ENCODE results near the gene ALDOA. TPM values are rescaled to one million over a fixed set of nuclear protein-coding genes. Genes with fewer than 3 reads are reported as not detected.

ALDOA gene
- total and polyA plus RNA-seq, 9 of the 15 experiments (the other 6 are each of a cell fraction or from before 2014, with no cell fraction given): 311 to 2,224 (median 1,293) TPM

- H3K9ac ChIP-seq (ENCODE audit: insufficient read depth in 1 of 2, low read depth in 2 of 2, low read length in 2 of 2): no peak overlapping the region
- no peak for DNase-seq (ENCODE audit: extremely low read depth in 1 of 4, low spot score in 3 of 4)
- POLR2A ChIA-PET: interaction anchor here (1.4 to 1.7 kb wide), 2 partner anchors 11 to 20 kb away, joined by 6 to 9 read pairs; partner anchors contain the start of gene ALDOA
- H3K27me3 ChIP-seq (ENCODE audit: control insufficient read depth in 2 of 2, insufficient read depth in 2 of 2, low read length in 2 of 2): no peaks in the 10 kb centered on the region
- ATAC-seq: peak; percentile 5; the same call in 2 of the 3 replicates
- TF ChIP-seq POLR2AphosphoS5 (IDR thresholded peaks at IDR 0.05; ENCODE audit: control insufficient read depth, insufficient read depth, low read depth, low read length): no peak; the same call in 1 of the 2 replicates
- no peak for TF ChIP-seq ZC3H11A (IDR thresholded peaks at IDR 0.05; ENCODE audit: low read depth, low read length)
- TF ChIP-seq TEAD1 (CRISPR knock-in tag; IDR thresholded peaks at IDR 0.05): no peak
- no peak for TF ChIP-seq KLF1 (tag; IDR thresholded peaks at IDR 0.05)
- TF ChIP-seq ETV1 (tag; conservative IDR thresholded peaks at IDR 0.05; ENCODE audit: low read depth): no peak
- no peak for TF ChIP-seq DEAF1 (CRISPR knock-in tag; IDR thresholded peaks at IDR 0.05)
- no peak for TF ChIP-seq ZNF398 (CRISPR knock-in tag; IDR thresholded peaks at IDR 0.05)
- TF ChIP-seq ATF2 (CRISPR knock-in tag; IDR thresholded peaks at IDR 0.05): no peak
- TF ChIP-seq ARID4B (CRISPR knock-in tag; IDR thresholded peaks at IDR 0.05): no peak
- no peak for TF ChIP-seq ZNF143 (CRISPR knock-in tag; IDR thresholded peaks at IDR 0.05)
- H4K20me1 ChIP-seq (replicated peaks; ENCODE audit: control insufficient read depth, insufficient read depth, low read length): no peaks in the 10 kb centered on the region
- H3K9me3 ChIP-seq (replicated peaks; ENCODE audit: control insufficient read depth, insufficient read depth, low read depth, low read length): no peaks in the 10 kb centered on the region
- no peak overlapping the region for H3K27ac ChIP-seq (ENCODE audit: extremely low read depth, low read depth, low read length)
- no peak overlapping the region for H2AFZ ChIP-seq (ENCODE audit: low read depth, low read length)
- FAIRE-seq: no peak
- intact Hi-C loops (cut with micrococcal nuclease): no loop called here
- WGBS (ENCODE audit: insufficient coverage, low coverage, missing lambda C conversion rate): 82% methylated on average over 3 of the region's 6 CpGs
- 0 out of 3 replicates have a peak, but pooled peaks cover 3% of the 10 kb centered on the region for H3K79me2 ChIP-seq (ENCODE audit: control insufficient read depth, insufficient read depth, low read length)
- CTCF ChIA-PET (ENCODE audit: low intra/inter-chr PET ratio): no interaction called here
- in situ Hi-C loops (cut with MboI): no loop called here
- no peaks in the 10 kb centered on the region for H3K9me1 ChIP-seq (ENCODE audit: control insufficient read depth, insufficient read depth, low read length)
- BruUV-seq (replicated peaks): no TSS peak
- peaks cover 7 to 37% of the 10 kb centered on the region in 2 experiments; a peak in 4 of 5 replicates for H3K4me1 ChIP-seq (replicated peaks in 1 of 2; ENCODE audit: control insufficient read depth in 2 of 2, insufficient read depth in 2 of 2, low read length in 2 of 2)
- no peak overlapping the region for H3K4me2 ChIP-seq (ENCODE audit: insufficient read depth, low read length)
- H3K4me3 ChIP-seq: no peak overlapping the region
- H3K36me3 ChIP-seq (ENCODE audit: control insufficient read depth, insufficient read depth, low read length): peaks cover 56% of the 10 kb centered on the region; the same call in 2 of the 3 replicates
Measured at GRCh38 chr16:30085820-30086219, 20.3 kb downstream of the ALDOA start.

Measured in K562 (cell line).